BE2C (cell line): ENCODE results near the gene SND1.

Experiments used
- DNase-seq: peaks from one replicate; pipeline ENCODE4 v3.0.0-alpha.2; 2020
- H3K27me3 ChIP-seq: fragments of 250-450 bp; sonication (Bioruptor Pico); 2 replicates; pipeline ENCODE4 v1.5.1; 2020; ENCODE audit warnings: mild to moderate bottlenecking
- H3K36me3 ChIP-seq: fragments of 250-450 bp; sonication (Bioruptor Pico); 2 replicates; pipeline ENCODE4 v1.5.1; 2020; ENCODE audit warnings: mild to moderate bottlenecking
- H3K4me1 ChIP-seq: fragments of 250-450 bp; sonication (Bioruptor Pico); 2 replicates; pipeline ENCODE4 v1.5.1; 2020
- H3K4me3 ChIP-seq: 2 replicates; pipeline ENCODE4 v1.5.1; 2011; ENCODE audit warnings: low read depth, low read length
- H3K9me3 ChIP-seq: fragments of 250-450 bp; sonication (Bioruptor Pico); 2 replicates; pipeline ENCODE4 v1.5.1; 2020
- TF ChIP-seq, protein P1 (sequence below): IDR thresholded peaks from 2 replicates; pipeline ENCODE4 v1.5.1; 2012; ENCODE audit warnings: mild to moderate bottlenecking, low read depth, low read length

The SND1 gene

GRCh38 chr7:127648986-127649385 is 3.0 kb upstream of the SND1 start:
- no peaks in the 10 kb centered on the region for H3K4me1 ChIP-seq
- no peak overlapping the region for H3K4me3 ChIP-seq
- no peak for DNase-seq
- H3K9me3 ChIP-seq, result no peaks in the 10 kb centered on the region
- no peaks in the 10 kb centered on the region for H3K36me3 ChIP-seq
- H3K27me3 ChIP-seq, result no peaks in the 10 kb centered on the region
- TF ChIP-seq, protein P1, sequence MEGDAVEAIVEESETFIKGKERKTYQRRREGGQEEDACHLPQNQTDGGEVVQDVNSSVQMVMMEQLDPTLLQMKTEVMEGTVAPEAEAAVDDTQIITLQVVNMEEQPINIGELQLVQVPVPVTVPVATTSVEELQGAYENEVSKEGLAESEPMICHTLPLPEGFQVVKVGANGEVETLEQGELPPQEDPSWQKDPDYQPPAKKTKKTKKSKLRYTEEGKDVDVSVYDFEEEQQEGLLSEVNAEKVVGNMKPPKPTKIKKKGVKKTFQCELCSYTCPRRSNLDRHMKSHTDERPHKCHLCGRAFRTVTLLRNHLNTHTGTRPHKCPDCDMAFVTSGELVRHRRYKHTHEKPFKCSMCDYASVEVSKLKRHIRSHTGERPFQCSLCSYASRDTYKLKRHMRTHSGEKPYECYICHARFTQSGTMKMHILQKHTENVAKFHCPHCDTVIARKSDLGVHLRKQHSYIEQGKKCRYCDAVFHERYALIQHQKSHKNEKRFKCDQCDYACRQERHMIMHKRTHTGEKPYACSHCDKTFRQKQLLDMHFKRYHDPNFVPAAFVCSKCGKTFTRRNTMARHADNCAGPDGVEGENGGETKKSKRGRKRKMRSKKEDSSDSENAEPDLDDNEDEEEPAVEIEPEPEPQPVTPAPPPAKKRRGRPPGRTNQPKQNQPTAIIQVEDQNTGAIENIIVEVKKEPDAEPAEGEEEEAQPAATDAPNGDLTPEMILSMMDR, result no peak

GRCh38 chr7:127650847-127651555 is 993 bp upstream of the SND1 start:
- no peaks in the 10 kb centered on the region for H3K36me3 ChIP-seq
- H3K4me3 ChIP-seq, result peak overlapping the region; percentile 86
- no peaks in the 10 kb centered on the region for H3K9me3 ChIP-seq
- H3K27me3 ChIP-seq, result no peaks in the 10 kb centered on the region
- no peaks in the 10 kb centered on the region for H3K4me1 ChIP-seq
- TF ChIP-seq, protein P1, result no peak
- DNase-seq, result no peak

DNA sequence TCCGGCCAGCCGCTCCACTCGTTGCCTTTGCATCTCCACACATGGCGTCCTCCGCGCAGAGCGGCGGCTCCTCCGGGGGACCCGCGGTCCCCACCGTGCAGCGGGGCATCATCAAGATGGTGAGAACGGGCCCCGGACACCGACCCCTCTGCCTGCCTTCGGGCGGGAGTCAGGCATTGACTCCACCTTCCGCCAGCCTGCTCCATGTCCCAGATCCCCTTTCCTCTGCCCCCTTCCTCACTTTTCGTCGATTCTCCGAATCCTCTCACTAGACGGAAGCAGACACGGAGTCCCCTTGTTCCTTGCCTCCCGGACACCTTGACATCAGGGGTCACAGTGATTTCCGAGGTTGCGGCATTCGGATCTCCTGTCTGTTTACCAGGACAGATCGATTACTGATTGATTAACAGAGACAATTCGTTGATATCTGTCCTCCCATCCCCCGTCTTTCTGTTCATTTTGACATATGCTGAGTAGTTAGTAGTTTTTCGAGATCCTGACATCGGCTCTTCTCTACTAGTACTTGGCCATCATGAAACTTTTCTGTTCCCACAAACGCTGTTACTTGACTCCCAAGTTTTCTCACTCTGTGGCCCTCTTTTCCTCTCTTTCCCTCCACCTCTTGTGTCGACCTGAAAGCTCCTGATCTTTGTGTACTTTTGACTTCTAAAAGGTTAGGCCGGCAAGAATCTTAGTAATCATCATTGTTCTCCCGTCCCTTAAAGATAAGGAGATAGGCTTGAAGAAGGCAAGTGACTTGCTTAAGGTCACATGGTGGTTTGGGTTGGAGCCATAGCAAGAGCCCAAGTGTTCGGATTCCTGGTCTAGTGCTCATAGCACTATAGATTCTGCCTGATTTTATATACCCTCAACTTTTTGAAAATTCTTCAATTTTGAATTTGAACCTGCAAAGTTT is 597 bp downstream of the SND1 start:
- Histone ChIP-seq H3K27me3 (no peaks in the 10 kb centered on the region), H3K36me3 (0 out of 2 replicates have a peak, but pooled peaks cover 4% of the 10 kb centered on the region), H3K4me1 (no peaks in the 10 kb centered on the region), H3K4me3 (peak overlapping the region; percentile 86), H3K9me3 (no peaks in the 10 kb centered on the region)
- TF ChIP-seq, protein P1, result no peak
- no peak for DNase-seq

DNA sequence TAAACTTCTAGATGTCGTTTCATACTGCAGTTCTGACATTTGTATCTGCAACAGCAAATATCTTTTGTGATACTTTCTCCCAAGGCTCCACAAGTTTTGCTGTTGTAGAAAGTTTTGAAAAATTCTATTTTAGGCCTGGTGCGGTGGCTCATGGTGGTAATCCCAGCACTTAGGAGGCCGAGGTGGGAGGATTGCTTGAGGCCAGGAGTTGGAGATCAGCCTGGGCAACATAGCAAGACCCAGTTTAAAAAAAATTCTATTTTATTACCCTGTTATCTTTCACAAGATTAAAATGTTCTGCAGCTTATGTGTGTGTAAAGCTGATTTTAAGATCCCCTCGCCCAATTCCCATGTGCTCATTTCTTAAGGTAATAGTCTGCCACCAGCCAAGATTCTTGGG is 1.4 kb downstream of the SND1 start:
- no peaks in the 10 kb centered on the region for H3K4me1 ChIP-seq

DNA sequence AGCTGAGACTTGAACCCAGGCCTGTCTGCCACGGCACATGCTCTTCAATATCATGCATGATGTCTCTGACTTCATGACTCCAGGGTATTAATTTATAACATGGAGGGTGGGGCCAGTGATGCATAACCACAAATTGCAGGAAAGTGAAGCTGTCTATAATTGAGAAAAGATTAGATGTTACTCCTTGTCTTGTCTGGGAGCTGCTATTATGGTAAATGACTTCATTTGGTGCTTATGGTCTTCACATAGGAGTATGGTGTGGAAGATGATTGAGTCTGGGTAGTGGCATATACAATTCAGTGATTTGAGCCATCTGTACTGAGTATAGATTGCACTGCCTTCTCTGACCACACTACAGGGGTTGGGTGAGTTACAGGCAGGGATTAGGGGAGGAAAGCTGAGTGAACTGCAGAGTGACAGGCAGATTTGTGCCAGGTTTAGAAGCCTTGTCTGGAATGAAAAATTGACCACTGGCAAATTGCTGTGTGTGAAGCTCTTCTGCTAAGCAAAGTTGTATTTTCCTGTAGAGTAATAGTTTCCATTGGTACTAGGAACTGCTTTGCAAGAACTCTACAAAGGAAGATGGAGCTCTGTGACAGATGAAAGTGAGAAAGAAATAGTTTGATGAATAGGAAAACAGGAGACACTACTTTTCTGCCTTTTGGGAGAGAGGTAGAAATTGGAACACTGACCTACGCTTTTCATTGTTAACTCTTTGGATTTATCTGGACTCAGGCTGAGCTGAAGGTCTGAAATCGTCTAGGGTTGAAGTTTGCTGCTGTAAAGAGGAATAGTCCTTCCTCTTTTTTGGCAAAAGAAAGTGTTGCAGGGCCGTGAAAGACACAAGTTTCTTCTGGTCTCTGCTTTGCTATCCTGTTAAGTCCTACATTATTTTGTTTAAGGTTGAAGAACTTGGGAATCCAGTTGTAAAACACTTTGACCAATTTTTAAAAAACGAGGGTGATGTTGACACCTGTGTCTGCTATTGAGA is 2.7 kb downstream of the SND1 start:
- Histone ChIP-seq H3K27me3 (no peaks in the 10 kb centered on the region), H3K9me3 (no peaks in the 10 kb centered on the region), H3K36me3 (peaks cover 19% of the 10 kb centered on the region; the same call in 1 of the 2 replicates), H3K4me1 (no peaks in the 10 kb centered on the region), H3K4me3 (no peak overlapping the region)
- no peak for DNase-seq
- TF ChIP-seq, protein P1, result no peak

More for the DNA sequence above, 1.4 kb downstream of the SND1 start:
- TF ChIP-seq, protein P1, result no peak
- Histone ChIP-seq H3K27me3 (no peaks in the 10 kb centered on the region), H3K9me3 (no peaks in the 10 kb centered on the region), H3K4me3 (peak overlapping the region; percentile 86), H3K36me3 (0 out of 2 replicates have a peak, but pooled peaks cover 6% of the 10 kb centered on the region)
- DNase-seq, result no peak
